ENCODE data around the gene ASGR2.
A peak's percentile ranks its signal among the peaks of the same experiment; 100 is the strongest.

Gene ASGR2

DNA sequence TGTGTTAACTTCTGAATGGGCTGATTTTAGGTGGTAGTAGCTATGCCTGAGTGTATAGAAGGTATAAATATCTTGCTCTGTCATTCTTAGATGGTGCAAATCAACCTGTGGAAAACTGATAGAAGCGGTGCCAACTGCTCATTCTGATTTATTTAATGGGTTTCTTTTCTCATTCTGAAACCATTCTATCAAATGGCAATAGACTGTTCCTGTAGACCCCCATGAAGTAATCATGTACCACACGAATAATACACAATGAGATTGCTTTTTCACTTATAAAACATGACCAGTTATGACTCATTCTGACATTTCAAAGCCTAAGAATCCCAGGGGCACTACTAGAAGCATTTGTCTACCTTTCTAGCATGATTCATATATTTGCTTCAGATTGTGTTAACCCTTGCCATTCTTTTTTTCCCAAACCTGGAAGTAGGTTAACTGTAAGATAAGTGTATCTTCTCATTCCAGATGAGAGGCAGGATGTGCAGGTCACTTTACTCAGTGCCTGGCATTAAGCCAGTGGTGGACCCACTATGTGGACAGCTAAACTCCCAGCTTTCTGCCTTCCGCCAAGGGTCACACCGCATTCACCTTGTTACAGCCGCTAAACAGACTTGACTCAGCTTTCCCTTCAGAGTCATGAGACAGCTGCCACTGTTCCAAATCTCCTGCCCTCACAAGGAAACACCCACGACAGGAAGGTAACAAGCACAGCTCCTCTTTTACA is 54.3 kb downstream of the ASGR2 start:
- peak; percentile 73 for DNase-seq (ENCODE audit: low spot score)

DNA sequence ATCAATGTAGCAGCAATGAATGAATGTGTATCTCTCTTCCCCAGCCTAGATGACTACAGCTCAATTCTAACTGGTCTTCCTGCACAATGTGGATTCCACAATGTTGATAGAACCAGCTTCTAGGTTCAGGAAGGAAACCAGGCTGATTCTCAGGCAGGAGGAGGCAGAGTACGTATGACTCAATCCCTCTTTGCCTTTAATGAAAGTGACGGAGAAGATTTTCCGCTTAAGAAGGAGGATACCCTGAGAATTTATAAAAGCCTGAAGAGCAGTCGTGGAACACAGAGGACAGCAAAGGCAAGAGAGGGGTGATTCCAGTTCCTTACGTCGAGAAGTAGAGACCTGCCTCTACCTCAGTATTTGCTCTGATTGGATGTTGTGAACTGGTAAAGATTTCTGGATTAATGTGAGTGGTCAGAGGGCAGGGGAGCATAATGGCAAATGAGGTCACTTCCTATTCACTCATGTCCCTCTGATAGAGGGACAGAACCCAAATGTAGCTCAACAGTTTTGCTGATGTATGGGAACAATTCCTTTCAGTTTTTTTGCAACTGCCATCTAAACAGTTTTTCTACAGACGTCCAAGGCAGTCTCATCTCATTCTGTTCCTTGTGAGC is 55.7 kb downstream of the ASGR2 start:
- DNase-seq (ENCODE audit: low spot score), result no peak

DNA sequence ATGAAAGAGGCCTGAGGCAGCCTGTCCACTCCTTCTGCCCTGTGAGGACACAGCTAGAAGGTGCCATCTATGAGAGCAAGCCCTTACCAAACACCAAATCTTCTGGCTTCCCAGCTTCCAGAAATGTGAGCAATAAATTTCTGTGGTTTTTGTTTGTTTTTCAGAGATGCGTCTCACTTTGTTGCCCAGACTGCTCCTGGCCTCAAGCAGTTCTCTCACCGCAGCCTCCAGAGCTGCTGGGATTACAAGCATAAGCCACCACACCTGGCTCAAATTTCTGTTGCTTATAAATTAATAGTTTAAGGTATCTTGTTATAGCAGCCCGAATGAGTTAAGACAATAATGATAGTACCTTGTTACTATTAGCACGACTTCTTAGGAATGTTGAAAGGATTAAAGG is 58.2 kb downstream of the ASGR2 start:
- no peak for DNase-seq (ENCODE audit: low spot score)
